ENCODE data around the gene NPFFR1. TPM values are rescaled to one million over a fixed set of nuclear protein-coding genes. Genes with fewer than 3 reads are reported as not detected.

The NPFFR1 gene
- total and polyA plus RNA-seq, 4 donors = under 0.01 TPM; not detected in 3

DNA sequence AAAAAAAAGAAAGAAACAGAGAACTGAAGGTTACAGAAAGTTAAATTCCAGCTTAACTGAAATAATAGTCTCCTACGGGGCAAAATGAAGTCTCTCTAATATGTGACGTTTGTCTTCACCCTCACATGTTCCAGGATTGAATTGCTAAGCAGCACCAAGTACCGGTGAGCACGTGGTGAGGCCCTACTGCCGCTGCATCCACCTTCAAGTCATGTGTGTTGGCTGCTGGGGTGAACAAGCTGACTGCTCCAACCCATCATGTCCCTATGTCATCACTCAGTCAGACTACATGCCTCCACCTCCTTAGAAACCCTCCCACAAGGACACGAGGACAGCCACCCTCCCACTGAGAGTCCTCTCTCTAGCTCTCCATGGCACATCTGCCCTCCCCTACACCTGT is 35.4 kb upstream of the NPFFR1 start:
- Histone ChIP-seq H3K9me3 (ENCODE audit: control insufficient read depth in 4 of 4, low read length in 3 of 4) (no peaks in the 10 kb centered on the region), H3K4me1 (ENCODE audit: control insufficient read depth in 4 of 4, insufficient read depth in 4 of 4, low read length in 3 of 4) (peaks cover 12 to 50% (median 38%) of the 10 kb centered on the region in 4 donors), H3K27ac (ENCODE audit: low read depth in 1 of 2, low read length in 2 of 2) (no peak overlapping the region), H3K4me3 (ENCODE audit: low read depth in 1 of 3, low read length in 3 of 3) (no peak overlapping the region), H3K27me3 (ENCODE audit: control insufficient read depth in 4 of 4, insufficient read depth in 4 of 4, low read length in 3 of 4) (no peaks in the 10 kb centered on the region), H3K36me3 (ENCODE audit: control insufficient read depth in 4 of 4, insufficient read depth in 3 of 4, low read depth in 1 of 4, low read length in 3 of 4) (peaks cover 0 to 4% (median 2%) of the 10 kb centered on the region in 4 donors), H3K9ac (ENCODE audit: low read depth in 1 of 2, low read length in 2 of 2) (no peak overlapping the region)
- DNase-seq (ENCODE audit: low spot score) = no peak
- WGBS = 93% methylated on average over 6 of the region's 6 CpGs
- no peak for TF ChIP-seq JUND (IDR thresholded peaks at IDR 0.05)
- no peak for TF ChIP-seq YY1 (IDR thresholded peaks at IDR 0.05)
- TF ChIP-seq SP1 (IDR thresholded peaks at IDR 0.05) = no peak
- TF ChIP-seq ATF3 (IDR thresholded peaks at IDR 0.05) = no peak
- TF ChIP-seq FOXA1 (IDR thresholded peaks at IDR 0.05) = no peak
- no peak for TF ChIP-seq EGR1 (IDR thresholded peaks at IDR 0.05; ENCODE audit: low read depth in 2 of 2)

- TF ChIP-seq FOXA1 (IDR thresholded peaks at IDR 0.05) (no peak), RAD21 (IDR thresholded peaks at IDR 0.05) (no peak)
- peaks cover 8 to 38% (median 30%) of the 10 kb centered on the region in 4 donors for H3K4me1 ChIP-seq (ENCODE audit: control insufficient read depth in 4 of 4, insufficient read depth in 4 of 4, low read length in 3 of 4)
- no peak for DNase-seq (ENCODE audit: low spot score)
- H3K27ac ChIP-seq (ENCODE audit: low read depth in 1 of 2, low read length in 2 of 2) = no peak overlapping the region
- H3K9me3 ChIP-seq (ENCODE audit: control insufficient read depth in 4 of 4, low read length in 3 of 4) = no peaks in the 10 kb centered on the region
- H3K9ac ChIP-seq (ENCODE audit: low read depth in 1 of 2, low read length in 2 of 2) = no peak overlapping the region
- H3K36me3 ChIP-seq (ENCODE audit: control insufficient read depth in 4 of 4, insufficient read depth in 3 of 4, low read depth in 1 of 4, low read length in 3 of 4) = peaks cover 0 to 4% (median 2%) of the 10 kb centered on the region in 4 donors
- H3K27me3 ChIP-seq (ENCODE audit: control insufficient read depth in 4 of 4, insufficient read depth in 4 of 4, low read length in 3 of 4) = no peaks in the 10 kb centered on the region
- H3K4me3 ChIP-seq (ENCODE audit: low read depth in 1 of 3, low read length in 3 of 3) = no peak overlapping the region
- WGBS = 84% methylated on average over 5 of the region's 5 CpGs
These were observed 34.1 kb upstream of the NPFFR1 start for GRCh38 chr10:70317943-70318318.

DNA sequence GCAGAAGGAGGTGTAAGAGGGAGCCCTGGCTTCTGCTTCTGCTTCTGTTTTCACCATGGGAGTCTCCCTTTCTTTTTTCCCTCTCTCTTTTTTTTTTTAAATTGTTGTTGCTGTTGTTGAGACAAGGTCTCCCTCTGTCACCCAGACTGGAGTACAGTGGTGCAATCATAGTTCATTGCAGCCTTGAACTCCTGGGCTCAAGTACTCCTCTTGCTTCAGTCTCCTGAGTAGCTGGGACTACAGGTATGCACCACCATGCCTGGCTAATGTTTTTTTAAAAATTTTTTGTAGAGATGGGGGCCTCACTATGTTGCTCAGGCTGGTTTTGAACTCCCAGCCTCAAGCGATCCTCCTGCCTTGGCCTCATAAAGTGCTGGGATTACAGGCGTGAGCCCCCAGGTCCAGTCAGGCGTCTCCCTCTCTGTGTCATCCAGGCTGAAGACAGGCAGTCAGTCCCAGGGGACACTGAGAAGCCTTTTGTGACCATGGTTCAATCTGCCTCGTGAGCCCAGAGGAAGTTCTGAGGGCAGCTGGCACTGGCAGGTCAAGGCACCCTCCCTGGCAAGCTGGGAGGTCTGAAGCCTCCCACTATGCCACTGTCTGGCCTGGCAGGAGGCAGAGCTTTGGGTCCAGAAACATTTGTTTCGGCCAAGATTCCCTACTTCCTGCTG is 33.6 kb upstream of the NPFFR1 start:
- no peaks in the 10 kb centered on the region for H3K9me3 ChIP-seq (ENCODE audit: control insufficient read depth in 4 of 4, low read length in 3 of 4)
- no peak for DNase-seq (ENCODE audit: low spot score)
- H3K4me3 ChIP-seq (ENCODE audit: low read depth in 1 of 3, low read length in 3 of 3) = no peak overlapping the region
- peaks cover 8 to 33% (median 28%) of the 10 kb centered on the region in 4 donors for H3K4me1 ChIP-seq (ENCODE audit: control insufficient read depth in 4 of 4, insufficient read depth in 4 of 4, low read length in 3 of 4)
- peaks cover 0 to 4% (median 2%) of the 10 kb centered on the region in 4 donors for H3K36me3 ChIP-seq (ENCODE audit: control insufficient read depth in 4 of 4, insufficient read depth in 3 of 4, low read depth in 1 of 4, low read length in 3 of 4)
- H3K9ac ChIP-seq (ENCODE audit: low read depth in 1 of 2, low read length in 2 of 2) = no peak overlapping the region
- H3K27ac ChIP-seq (ENCODE audit: low read depth in 1 of 2, low read length in 2 of 2) = no peak overlapping the region
- TF ChIP-seq NR2F2 (IDR thresholded peaks at IDR 0.05) = no peak
- TF ChIP-seq GABPA (IDR thresholded peaks at IDR 0.05 in 1 of 2, conservative IDR thresholded peaks at IDR 0.05 in 1 of 2) = no peak
- no peak for TF ChIP-seq SP1 (IDR thresholded peaks at IDR 0.05)
- no peak for TF ChIP-seq JUND (IDR thresholded peaks at IDR 0.05)
- TF ChIP-seq, protein P1, sequence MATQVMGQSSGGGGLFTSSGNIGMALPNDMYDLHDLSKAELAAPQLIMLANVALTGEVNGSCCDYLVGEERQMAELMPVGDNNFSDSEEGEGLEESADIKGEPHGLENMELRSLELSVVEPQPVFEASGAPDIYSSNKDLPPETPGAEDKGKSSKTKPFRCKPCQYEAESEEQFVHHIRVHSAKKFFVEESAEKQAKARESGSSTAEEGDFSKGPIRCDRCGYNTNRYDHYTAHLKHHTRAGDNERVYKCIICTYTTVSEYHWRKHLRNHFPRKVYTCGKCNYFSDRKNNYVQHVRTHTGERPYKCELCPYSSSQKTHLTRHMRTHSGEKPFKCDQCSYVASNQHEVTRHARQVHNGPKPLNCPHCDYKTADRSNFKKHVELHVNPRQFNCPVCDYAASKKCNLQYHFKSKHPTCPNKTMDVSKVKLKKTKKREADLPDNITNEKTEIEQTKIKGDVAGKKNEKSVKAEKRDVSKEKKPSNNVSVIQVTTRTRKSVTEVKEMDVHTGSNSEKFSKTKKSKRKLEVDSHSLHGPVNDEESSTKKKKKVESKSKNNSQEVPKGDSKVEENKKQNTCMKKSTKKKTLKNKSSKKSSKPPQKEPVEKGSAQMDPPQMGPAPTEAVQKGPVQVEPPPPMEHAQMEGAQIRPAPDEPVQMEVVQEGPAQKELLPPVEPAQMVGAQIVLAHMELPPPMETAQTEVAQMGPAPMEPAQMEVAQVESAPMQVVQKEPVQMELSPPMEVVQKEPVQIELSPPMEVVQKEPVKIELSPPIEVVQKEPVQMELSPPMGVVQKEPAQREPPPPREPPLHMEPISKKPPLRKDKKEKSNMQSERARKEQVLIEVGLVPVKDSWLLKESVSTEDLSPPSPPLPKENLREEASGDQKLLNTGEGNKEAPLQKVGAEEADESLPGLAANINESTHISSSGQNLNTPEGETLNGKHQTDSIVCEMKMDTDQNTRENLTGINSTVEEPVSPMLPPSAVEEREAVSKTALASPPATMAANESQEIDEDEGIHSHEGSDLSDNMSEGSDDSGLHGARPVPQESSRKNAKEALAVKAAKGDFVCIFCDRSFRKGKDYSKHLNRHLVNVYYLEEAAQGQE (IDR thresholded peaks at IDR 0.05) = no peak
- TF ChIP-seq RXRA (IDR thresholded peaks at IDR 0.05) = no peak
- no peak for TF ChIP-seq HNF4G (IDR thresholded peaks at IDR 0.05)
- TF ChIP-seq CTCF (IDR thresholded peaks at IDR 0.05; ENCODE audit: low read depth, low read length, missing input control) = no peak
- TF ChIP-seq FOXA2 (IDR thresholded peaks at IDR 0.05) = no peak
- TF ChIP-seq ATF3 (IDR thresholded peaks at IDR 0.05) = no peak
- TF ChIP-seq ZBTB33 (IDR thresholded peaks at IDR 0.05) = no peak
- TF ChIP-seq FOXA1 (IDR thresholded peaks at IDR 0.05) = no peak
- TF ChIP-seq HNF4A (conservative IDR thresholded peaks at IDR 0.05) = no peak
- no peak for TF ChIP-seq EGR1 (IDR thresholded peaks at IDR 0.05; ENCODE audit: low read depth in 2 of 2)
- no peak for TF ChIP-seq MAX (IDR thresholded peaks at IDR 0.05)
- TF ChIP-seq RAD21 (IDR thresholded peaks at IDR 0.05) = no peak
- no peak for TF ChIP-seq TAF1 (conservative IDR thresholded peaks at IDR 0.05)
- no peak for TF ChIP-seq YY1 (IDR thresholded peaks at IDR 0.05)
- no peaks in the 10 kb centered on the region for H3K27me3 ChIP-seq (ENCODE audit: control insufficient read depth in 4 of 4, insufficient read depth in 4 of 4, low read length in 3 of 4)
- 83% methylated on average over 5 of the region's 5 CpGs for WGBS
